Glutamatergic neuron (in vitro differentiated cells): Measurements from ENCODE around the gene RGS19. TPM values are rescaled to one million over a fixed set of nuclear protein-coding genes. Genes with fewer than 3 reads are reported as not detected.
A peak's percentile ranks its signal among the peaks of the same experiment; 100 is the strongest.

ENCODE experiments used
- DNase-seq: peaks from one replicate; pipeline ENCODE4 v3.0.0; 2022
- H3K27ac Mint-ChIP-seq: one replicate; pipeline ENCODE4 v1.8.0; 2020; ENCODE audit warnings: mild to moderate bottlenecking, mixed read lengths, inconsistent platforms; ENCODE audit not compliant: unreplicated experiment
- H3K27me3 Mint-ChIP-seq: one replicate; pipeline ENCODE4 v1.8.0; 2020; ENCODE audit warnings: mild to moderate bottlenecking, moderate library complexity, mixed read lengths, inconsistent platforms; ENCODE audit not compliant: unreplicated experiment
- H3K36me3 Mint-ChIP-seq: one replicate; pipeline ENCODE4 v1.8.0; 2020; ENCODE audit warnings: mild to moderate bottlenecking, mixed read lengths, inconsistent platforms; ENCODE audit not compliant: unreplicated experiment
- H3K4me1 Mint-ChIP-seq: one replicate; pipeline ENCODE4 v1.8.0; 2020; ENCODE audit warnings: mild to moderate bottlenecking, low read depth, mixed read lengths, inconsistent platforms; ENCODE audit not compliant: unreplicated experiment
- H3K4me3 Mint-ChIP-seq: one replicate; pipeline ENCODE4 v1.8.0; 2020; ENCODE audit warnings: mild to moderate bottlenecking, mixed read lengths, inconsistent platforms; ENCODE audit not compliant: unreplicated experiment
- H3K9me3 Mint-ChIP-seq: one replicate; pipeline ENCODE4 v1.8.0; 2020; ENCODE audit warnings: mild to moderate bottlenecking, moderate library complexity, mixed read lengths, inconsistent platforms; ENCODE audit not compliant: unreplicated experiment
- total RNA-seq: library from RNA; stranded (reverse); fragmentation: NEBNext Ultra II Directional; extraction: Animal tissue kit (Norgen Biotek cat#: 25700); gene quantifications from one replicate; pipeline ENCODE4 v1.2.1, GENCODE V29; 2021; ENCODE audit not compliant: unreplicated experiment
- TF ChIP-seq, protein P1 (sequence below): fragments of 200-600 bp; sonication (generic); IDR thresholded peaks from one replicate; pipeline ENCODE4 v1.5.0; 2021; ENCODE audit not compliant: partially characterized antibody, unreplicated experiment

Gene RGS19
- total RNA-seq, 1 donor from 2014 or later: 4.4 TPM

DNA sequence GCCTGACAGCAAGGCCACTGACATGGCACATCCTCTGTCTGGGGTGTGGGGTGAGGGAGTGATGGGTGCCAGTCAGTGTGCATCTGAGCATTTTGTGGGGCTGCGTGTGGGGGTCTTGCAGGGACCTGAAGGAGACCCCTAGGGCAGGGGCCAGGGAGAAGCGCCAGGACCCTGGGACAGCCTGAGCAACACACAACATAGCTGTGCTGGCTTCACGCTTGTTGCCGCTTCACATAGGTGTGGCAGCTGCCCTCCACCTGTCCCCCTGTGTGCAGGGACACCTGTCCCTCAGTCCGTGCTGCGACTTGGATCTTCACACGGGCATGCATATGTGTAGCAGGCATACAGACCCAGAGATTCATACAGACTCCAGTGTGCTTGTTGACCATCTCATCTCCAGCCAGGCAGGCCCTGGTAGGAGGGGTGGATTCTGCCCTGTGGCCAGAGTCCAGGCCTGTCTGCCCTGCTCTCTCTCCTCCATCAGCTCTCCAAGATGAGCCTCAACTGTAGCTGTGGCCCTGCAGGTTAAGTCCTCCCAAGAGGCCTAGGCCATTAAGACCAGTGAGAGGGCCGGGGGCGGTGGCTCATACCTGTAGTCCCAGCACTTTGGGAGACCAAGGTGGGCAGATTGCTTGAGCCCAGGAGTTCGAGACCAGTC is 31.2 kb upstream of the RGS19 start:
- Mint-ChIP-seq H3K36me3 (no peaks in the 10 kb centered on the region), H3K27me3 (peaks cover 10% of the 10 kb centered on the region), H3K9me3 (peaks cover 8% of the 10 kb centered on the region), H3K4me1 (peaks cover 15% of the 10 kb centered on the region), H3K27ac (peak overlapping the region; percentile 59), H3K4me3 (no peak overlapping the region)
- TF ChIP-seq, protein P1, sequence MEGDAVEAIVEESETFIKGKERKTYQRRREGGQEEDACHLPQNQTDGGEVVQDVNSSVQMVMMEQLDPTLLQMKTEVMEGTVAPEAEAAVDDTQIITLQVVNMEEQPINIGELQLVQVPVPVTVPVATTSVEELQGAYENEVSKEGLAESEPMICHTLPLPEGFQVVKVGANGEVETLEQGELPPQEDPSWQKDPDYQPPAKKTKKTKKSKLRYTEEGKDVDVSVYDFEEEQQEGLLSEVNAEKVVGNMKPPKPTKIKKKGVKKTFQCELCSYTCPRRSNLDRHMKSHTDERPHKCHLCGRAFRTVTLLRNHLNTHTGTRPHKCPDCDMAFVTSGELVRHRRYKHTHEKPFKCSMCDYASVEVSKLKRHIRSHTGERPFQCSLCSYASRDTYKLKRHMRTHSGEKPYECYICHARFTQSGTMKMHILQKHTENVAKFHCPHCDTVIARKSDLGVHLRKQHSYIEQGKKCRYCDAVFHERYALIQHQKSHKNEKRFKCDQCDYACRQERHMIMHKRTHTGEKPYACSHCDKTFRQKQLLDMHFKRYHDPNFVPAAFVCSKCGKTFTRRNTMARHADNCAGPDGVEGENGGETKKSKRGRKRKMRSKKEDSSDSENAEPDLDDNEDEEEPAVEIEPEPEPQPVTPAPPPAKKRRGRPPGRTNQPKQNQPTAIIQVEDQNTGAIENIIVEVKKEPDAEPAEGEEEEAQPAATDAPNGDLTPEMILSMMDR: no peak
- DNase-seq: peak; percentile 14

DNA sequence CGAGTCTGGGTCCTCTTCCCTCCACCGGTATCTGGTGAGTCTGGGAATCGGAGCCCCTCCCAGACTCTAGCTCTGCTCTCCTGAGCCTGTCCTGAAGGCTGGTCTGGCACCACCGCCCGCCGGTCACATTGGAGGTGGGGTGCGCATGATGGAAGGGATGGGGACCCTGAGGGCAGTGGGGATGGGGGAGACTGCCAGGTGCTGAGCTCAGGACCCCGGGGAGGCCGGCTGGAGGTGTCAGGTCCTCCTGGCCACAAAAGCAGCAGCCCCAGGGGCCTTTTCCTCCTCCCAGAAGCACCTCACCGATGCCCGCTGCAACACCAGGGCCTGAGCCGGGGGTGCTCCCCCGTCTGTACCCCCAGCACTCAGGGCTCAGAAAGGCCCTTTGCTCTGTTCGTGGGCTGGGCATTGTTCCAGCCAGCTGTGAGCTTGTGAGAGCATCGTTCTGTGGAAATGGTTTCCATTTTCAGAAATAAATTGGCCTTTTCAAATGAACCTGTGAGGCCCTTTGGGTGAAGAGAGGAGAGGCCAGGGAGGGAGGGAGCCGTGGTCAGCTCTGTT is 30.6 kb upstream of the RGS19 start:
- TF ChIP-seq, protein P1: no peak
- peaks cover 8% of the 10 kb centered on the region for H3K9me3 Mint-ChIP-seq

DNA sequence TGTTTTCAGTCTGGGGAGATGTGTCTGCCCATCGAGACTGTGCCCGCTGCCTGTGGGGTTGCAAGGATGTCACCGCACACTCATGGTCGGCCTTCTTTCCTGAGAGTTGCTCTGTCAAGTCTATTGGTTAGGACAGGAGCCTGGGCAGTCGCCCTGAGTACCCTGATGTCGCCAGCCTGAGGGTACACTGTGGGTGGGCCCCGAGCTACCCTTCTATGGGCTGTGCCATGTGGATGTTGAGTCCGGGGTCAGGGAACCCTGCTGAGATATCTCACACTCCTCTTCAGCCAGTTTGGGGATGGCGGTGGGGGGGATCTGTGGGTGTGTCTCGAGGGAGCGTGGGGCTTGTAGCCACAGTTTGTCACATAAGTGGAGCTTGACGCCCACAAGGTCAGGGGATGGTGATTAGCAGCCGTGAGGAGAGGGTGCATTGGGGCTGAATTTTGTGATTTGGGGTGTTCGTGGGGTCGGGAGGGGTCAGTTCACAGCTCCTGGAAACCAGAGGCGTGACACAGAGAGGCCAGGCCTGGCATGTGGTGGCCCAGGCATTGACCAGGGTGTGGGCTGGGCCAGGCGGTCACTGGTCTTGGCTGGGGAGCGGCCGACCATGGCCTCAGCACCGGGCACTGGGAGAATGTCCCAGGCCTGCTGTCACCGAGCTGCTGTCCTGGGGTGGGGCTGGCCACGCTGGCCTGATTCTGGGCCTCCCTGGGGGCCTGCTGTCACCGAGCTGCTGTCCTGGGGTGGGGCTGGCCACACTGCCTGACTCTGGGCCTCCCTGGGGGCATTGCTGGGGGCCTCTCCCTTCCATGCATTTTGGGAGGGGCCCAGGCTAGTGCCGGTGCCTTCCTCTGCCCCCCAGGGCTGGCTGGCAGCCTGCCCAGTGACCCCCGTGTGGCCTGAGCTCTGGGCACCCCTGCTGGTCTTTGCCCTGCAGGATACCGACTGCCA is 29.7 kb upstream of the RGS19 start:
- peaks cover 15% of the 10 kb centered on the region for H3K4me1 Mint-ChIP-seq
- DNase-seq: peak; percentile 12
- H3K27me3 Mint-ChIP-seq: peaks cover 10% of the 10 kb centered on the region
- no peaks in the 10 kb centered on the region for H3K36me3 Mint-ChIP-seq
- H3K4me3 Mint-ChIP-seq: no peak overlapping the region
- H3K27ac Mint-ChIP-seq: peak overlapping the region; percentile 29
- H3K9me3 Mint-ChIP-seq: peaks cover 8% of the 10 kb centered on the region
- TF ChIP-seq, protein P1: no peak

More for the DNA sequence above, 30.6 kb upstream of the RGS19 start:
- Mint-ChIP-seq H3K4me1 (peaks cover 15% of the 10 kb centered on the region), H3K36me3 (no peaks in the 10 kb centered on the region), H3K4me3 (no peak overlapping the region), H3K27ac (no peak overlapping the region), H3K27me3 (peaks cover 10% of the 10 kb centered on the region)
- peak; percentile 14 for DNase-seq

- Mint-ChIP-seq H3K27me3 (peaks cover 13% of the 10 kb centered on the region), H3K36me3 (no peaks in the 10 kb centered on the region), H3K9me3 (peaks cover 10% of the 10 kb centered on the region), H3K4me1 (peaks cover 12% of the 10 kb centered on the region), H3K4me3 (peak overlapping the region; percentile 20), H3K27ac (no peak overlapping the region)
- peak; percentile 17 for DNase-seq
- TF ChIP-seq, protein P1: no peak
Measured at GRCh38 chr20:64107736-64108457, 28.6 kb upstream of the RGS19 start.
